HepG2 (cell line): ENCODE results near the gene NEK7. TPM values are rescaled to one million over a fixed set of nuclear protein-coding genes. Genes with fewer than 3 reads are reported as not detected.

Experiments
- ATAC-seq: fragments of 200-7000 bp; cut with Tn5 transposase; 3 replicates; pipeline ENCODE4 v1.9.1; 2020; ENCODE audit warnings: mild to moderate bottlenecking, moderate library complexity
- BruUV-seq: library from RNA; stranded (reverse); fragments of 400-500 nt; replicated peaks from 2 replicates; lab custom pipeline; 2021; lab: Mats Ljungman, UMichigan
- CTCF ChIA-PET: fragments of 300-600 bp; formaldehyde crosslinking; extraction: SDS; loops from one replicate; lab custom pipeline; 2021; ENCODE audit warnings: low total read pairs, inconsistent platforms, low intra/inter-chr PET ratio; lab: Yijun Ruan, JAX
- POLR2A ChIA-PET: fragments of 350-600 bp; sonication (Branson Sonifier 250); formaldehyde crosslinking; loops from one replicate; lab custom pipeline; 2020; ENCODE audit warnings: antibody characterized with exemption, inconsistent platforms; lab: Yijun Ruan, JAX
- DNase-seq: peaks from one replicate; pipeline ENCODE4 v3.0.0-alpha.2; 2015; ENCODE audit warnings: low spot score
- FAIRE-seq: peaks from 3 replicates; lab custom pipeline; 2011; peaks lifted over from hg19 to GRCh38; lab: Jason Lieb, UNC
- H2AFZ ChIP-seq: one replicate; pipeline ENCODE4 v1.6.1; 2011; ENCODE audit warnings: low read length, inconsistent platforms
- H3K27ac ChIP-seq: fragments of 300-600 bp; 3 replicates; pipeline ENCODE4 v1.8.0; 2011; ENCODE audit warnings: mixed run types, mild to moderate bottlenecking, mixed read lengths, low read length, inconsistent platforms; ENCODE audit not compliant: insufficient read depth; ENCODE audit errors: extremely low read length
- H3K27me3 ChIP-seq, 2 experiments: fragments of 200-600 bp in 1 of 2; 2 replicates in 1 of 2; 3 replicates in 1 of 2; pipeline versions ENCODE4 v1.6.0 to v1.8.0; 2011; ENCODE audit warnings: low read length in 2 of 2, mild to moderate bottlenecking in 2 of 2, moderate library complexity in 2 of 2, inconsistent platforms in 1 of 2; ENCODE audit not compliant: insufficient read depth in 2 of 2, control insufficient read depth in 1 of 2
- H3K36me3 ChIP-seq, 2 experiments: fragments of 200-600 bp in 1 of 2; replicated peaks in 1 of 2; 2 replicates in 1 of 2; 3 replicates in 1 of 2; pipeline versions ENCODE4 v1.5.1 to v1.8.0; 2011; ENCODE audit warnings: low read length in 2 of 2, inconsistent platforms in 1 of 2; ENCODE audit not compliant: insufficient read depth in 2 of 2, control insufficient read depth in 1 of 2
- H3K4me1 ChIP-seq: 2 replicates; pipeline ENCODE4 v1.5.1; 2012; ENCODE audit warnings: low read length, inconsistent platforms; ENCODE audit not compliant: insufficient read depth
- H3K4me2 ChIP-seq: 2 replicates; pipeline ENCODE4 v1.6.0; 2011; ENCODE audit warnings: low read depth, low read length, inconsistent platforms
- H3K4me3 ChIP-seq, 3 experiments: fragments of 200-600 bp in 1 of 3; sonication (generic), shearing (Covaris generic) in 1 of 3; replicated peaks in 1 of 3; 2 replicates each; pipeline ENCODE4 v1.5.1; 2011 to 2016; ENCODE audit warnings: low read length in 3 of 3, inconsistent platforms in 2 of 3, low read depth in 2 of 3, mild to moderate bottlenecking in 2 of 3, control low read depth in 1 of 3, mixed read lengths in 1 of 3; ENCODE audit not compliant: insufficient read depth in 1 of 3
- H3K79me2 ChIP-seq: one replicate; pipeline ENCODE4 v1.6.1; 2011; ENCODE audit warnings: low read length, inconsistent platforms; ENCODE audit not compliant: insufficient read depth
- H3K9ac ChIP-seq: 2 replicates; pipeline ENCODE4 v1.6.0; 2011; ENCODE audit warnings: mild to moderate bottlenecking, low read depth, low read length, inconsistent platforms; ENCODE audit not compliant: insufficient read depth
- H3K9me3 ChIP-seq: 2 replicates; pipeline ENCODE4 v1.5.1; 2012; ENCODE audit warnings: mild to moderate bottlenecking, low read length
- H4K20me1 ChIP-seq: 2 replicates; pipeline ENCODE4 v1.6.0; 2011; ENCODE audit warnings: inconsistent platforms, mild to moderate bottlenecking, low read length, moderate library complexity; ENCODE audit not compliant: insufficient read depth
- CEBPB ChIP-seq: IDR thresholded peaks from 2 replicates; pipeline ENCODE4 v1.6.1; 2011; ENCODE audit warnings: low read depth, low read length, improper control_type of control experiment, borderline replicate concordance
- CERS6 ChIP-seq: sonication (generic); formaldehyde crosslinking; IDR thresholded peaks from 2 replicates; pipeline ENCODE4 v1.5.0; 2020; ENCODE audit warnings: missing genetic modification reagents
- EEA1 ChIP-seq: sonication (generic); formaldehyde crosslinking; IDR thresholded peaks from 2 replicates; pipeline ENCODE4 v1.5.1; 2020; ENCODE audit warnings: mild to moderate bottlenecking, missing genetic modification reagents, borderline replicate concordance
- HHEX ChIP-seq: IDR thresholded peaks from 2 replicates; pipeline ENCODE4 v1.6.1; 2016; ENCODE audit warnings: control low read depth
- IKZF1 ChIP-seq: fragments of 450-650 bp; IDR thresholded peaks from 2 replicates; pipeline ENCODE4 v1.7.1; 2016
- NR3C1 ChIP-seq: sonication (generic); formaldehyde crosslinking; IDR thresholded peaks from 2 replicates; pipeline ENCODE4 v1.4.0; 2020; ENCODE audit warnings: missing genetic modification reagents
- RFXANK ChIP-seq: IDR thresholded peaks from 2 replicates; pipeline ENCODE4 v1.6.1; 2016
- TFAP4 ChIP-seq: sonication (generic); IDR thresholded peaks from 2 replicates; pipeline ENCODE4 v1.6.1; 2016; ENCODE audit warnings: low read depth, borderline replicate concordance
- ZBTB4 ChIP-seq: sonication (generic); formaldehyde crosslinking; IDR thresholded peaks from 2 replicates; pipeline ENCODE4 v1.4.0; 2020; ENCODE audit warnings: missing genetic modification reagents, mild to moderate bottlenecking, borderline replicate concordance
- ZMYM2 ChIP-seq: sonication (generic); formaldehyde crosslinking; IDR thresholded peaks from 2 replicates; pipeline ENCODE4 v1.8.0; 2022; ENCODE audit warnings: mild to moderate bottlenecking, missing genetic modification reagents
- ZNF260 ChIP-seq: sonication (generic); formaldehyde crosslinking; IDR thresholded peaks from 2 replicates; pipeline ENCODE4 v1.4.0; 2020; ENCODE audit warnings: missing genetic modification reagents, low read depth, mild to moderate bottlenecking, borderline replicate concordance
- ZNF274 ChIP-seq: sonication (generic); formaldehyde crosslinking; IDR thresholded peaks from 2 replicates; pipeline ENCODE4 v1.5.1; 2020; ENCODE audit warnings: mild to moderate bottlenecking, missing genetic modification reagents
- ZNF572 ChIP-seq: sonication (generic); formaldehyde crosslinking; IDR thresholded peaks from 2 replicates; pipeline ENCODE4 v1.5.1; 2020; ENCODE audit warnings: mild to moderate bottlenecking, missing genetic modification reagents
- ZNF580 ChIP-seq: IDR thresholded peaks from 2 replicates; pipeline ENCODE4 v1.6.1; 2016; ENCODE audit warnings: low read depth, borderline replicate concordance
- ZNF788 ChIP-seq: sonication (generic); formaldehyde crosslinking; IDR thresholded peaks from 2 replicates; pipeline ENCODE4 v1.5.0; 2020; ENCODE audit warnings: mild to moderate bottlenecking, missing genetic modification reagents, borderline replicate concordance
- WGBS: methylation state at CpG from one replicate; pipeline ENCODE4 v1.1.6; 2017; ENCODE audit warnings: low lambda C conversion rate; 5-methylcytosine and 5-hydroxymethylcytosine counted together
- in situ Hi-C: cut with HindIII; loops from 2 replicates; pipeline ENCODE4 v1.10.0; 2017; ENCODE audit warnings: low pct_unique_long_range_greater_than_20kb; ENCODE audit not compliant: extremely low pct_ligation_motif_present
- intact Hi-C: fragments of 100-400 bp; cut with micrococcal nuclease; formaldehyde crosslinking; loops from one replicate; pipeline ENCODE4 v1.10.0; 2022; ENCODE audit not compliant: unreplicated experiment
- polyA plus RNA-seq, 8 experiments: library from polyadenylated mRNA; depleted of rRNA in 3 of 8; stranded (reverse) in 7 of 8; unstranded in 1 of 8; fragments of >200 nt; fragmentation: Illumina TruSeq in 4 of 8; extraction: Trizol in 4 of 8; gene quantifications; 2 replicates each; pipeline versions ENCODE4 v1.2.1 to v1.2.3, GENCODE V29; 2011 to 2016; ENCODE audit warnings: low read depth in 4 of 8, missing spikeins in 1 of 8, mixed read lengths in 1 of 8; ENCODE audit not compliant: insufficient read depth in 1 of 8
- total RNA-seq, 5 experiments: library from RNA; depleted of rRNA; stranded (reverse); fragments of >200 nt; fragmentation: Illumina TruSeq; extraction: Trizol; gene quantifications; 2 replicates each; pipeline ENCODE4 v1.2.3, GENCODE V29; 2016; ENCODE audit warnings: low read depth in 1 of 5

Gene NEK7
- total and polyA plus RNA-seq, 2 of the 13 experiments (the other 11 are each of a cell fraction or from before 2014, with no cell fraction given) = 18.1 to 19.2 TPM

- 0 out of 5 replicates have a peak, but pooled peaks cover 1 to 4% of the 10 kb centered on the region in 2 experiments for H3K36me3 ChIP-seq
- no peak overlapping the region for H3K27ac ChIP-seq
- no peaks in the 10 kb centered on the region for H4K20me1 ChIP-seq
- no peaks in the 10 kb centered on the region for H3K27me3 ChIP-seq
- ATAC-seq (no peak), DNase-seq (no peak), FAIRE-seq (no peak)
- H3K4me3 ChIP-seq = no peak overlapping the region
- no peak overlapping the region for H3K9ac ChIP-seq
- WGBS = 93% methylated on average over 3 of the region's 3 CpGs
- H3K4me2 ChIP-seq = no peak overlapping the region
- CTCF ChIA-PET = no interaction called here
- 0 out of 2 replicates have a peak, but pooled peaks have one; percentile 4 for TF ChIP-seq CEBPB
- no peak for TF ChIP-seq ZNF580 (CRISPR knock-in tag)
- TF ChIP-seq TFAP4 = no peak
- no peak for TF ChIP-seq ZNF572
- TF ChIP-seq ZMYM2 (CRISPR knock-in tag) = no peak
- TF ChIP-seq NR3C1 (CRISPR knock-in tag) = no peak
- TF ChIP-seq ZNF274 = no peak
- intact Hi-C loops = no loop called here
- in situ Hi-C loops = no loop called here
- H2AFZ ChIP-seq = no peak overlapping the region
- H3K79me2 ChIP-seq = no peaks in the 10 kb centered on the region
- POLR2A ChIA-PET = no interaction called here
- BruUV-seq = no TSS peak
- no peaks in the 10 kb centered on the region for H3K4me1 ChIP-seq
- 0 out of 2 replicates have a peak, but pooled peaks cover 3% of the 10 kb centered on the region for H3K9me3 ChIP-seq
These were observed 75.0 kb downstream of the NEK7 start for GRCh38 chr1:198231779-198232178.

GRCh38 chr1:198232378-198232777 is 75.6 kb downstream of the NEK7 start:
- Histone ChIP-seq H3K9me3 (0 out of 2 replicates have a peak, but pooled peaks cover 3% of the 10 kb centered on the region), H3K27ac (no peak overlapping the region), H2AFZ (no peak overlapping the region), H3K4me3 (no peak overlapping the region), H3K4me2 (no peak overlapping the region), H3K4me1 (no peaks in the 10 kb centered on the region), H3K9ac (no peak overlapping the region), H3K27me3 (no peaks in the 10 kb centered on the region), H3K79me2 (no peaks in the 10 kb centered on the region), H4K20me1 (no peaks in the 10 kb centered on the region), H3K36me3 (0 out of 5 replicates have a peak, but pooled peaks cover 1 to 4% of the 10 kb centered on the region in 2 experiments)
- POLR2A ChIA-PET = no interaction called here
- DNase-seq (no peak), ATAC-seq (no peak), FAIRE-seq (no peak)
- no TSS peak for BruUV-seq
- intact Hi-C loops = no loop called here
- 100% methylated on average over 1 of the region's 1 CpG for WGBS
- CTCF ChIA-PET = no interaction called here
- in situ Hi-C loops = no loop called here
- TF ChIP-seq EEA1 (CRISPR knock-in tag) (no peak), ZNF788 (no peak), HHEX (CRISPR knock-in tag) (no peak), CERS6 (no peak), ZNF260 (CRISPR knock-in tag) (no peak), RFXANK (CRISPR knock-in tag) (no peak), ZBTB4 (CRISPR knock-in tag) (no peak), IKZF1 (no peak)
